Mesothelial cell of epicardium (in vitro differentiated cells): ENCODE measurements around the gene TP73. TPM values are rescaled to one million over a fixed set of nuclear protein-coding genes. Genes with fewer than 3 reads are reported as not detected.

Experiments used
- DNase-seq, 2 experiments: peaks; one replicate each; pipeline ENCODE4 v3.0.0; 2021; ENCODE audit warnings: low spot score in 2 of 2; ENCODE audit not compliant: unreplicated experiment in 2 of 2
- H3K27ac Mint-ChIP-seq: 2 replicates; pipeline ENCODE4 v1.8.0; 2021; ENCODE audit warnings: mixed read lengths
- H3K27me3 Mint-ChIP-seq: 2 replicates; pipeline ENCODE4 v1.8.0; 2021; ENCODE audit warnings: low read depth, mixed read lengths
- H3K36me3 Mint-ChIP-seq: 2 replicates; pipeline ENCODE4 v1.8.0; 2021; ENCODE audit warnings: mixed read lengths
- H3K4me1 Mint-ChIP-seq: 2 replicates; pipeline ENCODE4 v1.8.0; 2021; ENCODE audit warnings: mixed read lengths
- H3K4me3 Mint-ChIP-seq: 2 replicates; pipeline ENCODE4 v1.8.0; 2021; ENCODE audit warnings: mild to moderate bottlenecking, moderate library complexity, mixed read lengths
- H3K9me3 Mint-ChIP-seq: 2 replicates; pipeline ENCODE4 v1.8.0; 2021; ENCODE audit warnings: mixed read lengths
- total RNA-seq: library from RNA; stranded (reverse); gene quantifications from 3 replicates; pipeline ENCODE4 v1.2.1, GENCODE V29; 2021
- TF ChIP-seq, protein P1 (sequence below): fragments of 200-600 bp; sonication (generic); IDR thresholded peaks from one replicate; pipeline ENCODE4 v1.5.0; 2021; ENCODE audit warnings: antibody characterized with exemption; ENCODE audit not compliant: unreplicated experiment

TP73 gene
- total RNA-seq, 1 donor from 2014 or later, result 1.4 TPM

DNA sequence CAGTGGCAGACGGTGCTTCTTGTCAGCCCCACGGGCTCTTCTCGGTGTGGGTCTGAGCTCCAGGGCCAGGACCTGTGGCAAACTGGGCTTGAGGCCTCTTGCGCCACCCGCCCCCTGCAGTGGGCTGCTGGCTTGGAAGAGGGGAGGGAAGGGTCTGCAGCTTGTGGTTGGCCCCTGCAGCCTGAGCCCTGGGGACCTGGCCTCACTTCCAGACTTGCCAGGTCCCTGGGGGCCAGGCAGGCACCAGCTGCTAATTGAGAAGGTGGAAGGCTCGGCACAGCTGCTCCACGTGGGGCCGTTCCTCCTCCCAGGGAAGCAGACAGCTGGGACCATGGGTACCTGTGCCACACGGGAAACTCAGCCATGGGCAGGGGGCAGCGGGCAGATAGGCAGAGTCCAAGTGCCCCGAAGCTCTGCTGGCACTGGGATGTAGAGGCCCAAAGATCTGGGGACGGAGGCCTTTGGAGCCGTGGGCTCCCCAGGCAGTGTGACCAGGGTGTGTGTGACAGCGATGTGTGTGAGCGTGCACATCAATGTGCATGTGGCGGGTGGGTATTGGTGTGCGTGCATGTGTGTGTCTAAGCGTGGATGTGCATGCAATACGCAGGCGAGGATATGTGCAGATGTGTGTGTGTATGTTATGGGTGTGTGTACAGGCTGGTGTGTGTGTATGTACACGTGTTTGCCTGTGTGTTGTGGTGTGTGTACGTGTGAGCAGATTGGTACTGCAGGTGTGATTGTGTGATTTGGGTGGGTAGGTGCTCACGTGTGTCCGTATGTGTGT, 39.3 kb downstream of the TP73 start:
- Mint-ChIP-seq H3K27ac (no peak overlapping the region), H3K4me1 (peaks cover 14% of the 10 kb centered on the region), H3K27me3 (peaks cover 36% of the 10 kb centered on the region), H3K9me3 (no peaks in the 10 kb centered on the region), H3K4me3 (no peak overlapping the region), H3K36me3 (no peaks in the 10 kb centered on the region)
- TF ChIP-seq, protein P1, sequence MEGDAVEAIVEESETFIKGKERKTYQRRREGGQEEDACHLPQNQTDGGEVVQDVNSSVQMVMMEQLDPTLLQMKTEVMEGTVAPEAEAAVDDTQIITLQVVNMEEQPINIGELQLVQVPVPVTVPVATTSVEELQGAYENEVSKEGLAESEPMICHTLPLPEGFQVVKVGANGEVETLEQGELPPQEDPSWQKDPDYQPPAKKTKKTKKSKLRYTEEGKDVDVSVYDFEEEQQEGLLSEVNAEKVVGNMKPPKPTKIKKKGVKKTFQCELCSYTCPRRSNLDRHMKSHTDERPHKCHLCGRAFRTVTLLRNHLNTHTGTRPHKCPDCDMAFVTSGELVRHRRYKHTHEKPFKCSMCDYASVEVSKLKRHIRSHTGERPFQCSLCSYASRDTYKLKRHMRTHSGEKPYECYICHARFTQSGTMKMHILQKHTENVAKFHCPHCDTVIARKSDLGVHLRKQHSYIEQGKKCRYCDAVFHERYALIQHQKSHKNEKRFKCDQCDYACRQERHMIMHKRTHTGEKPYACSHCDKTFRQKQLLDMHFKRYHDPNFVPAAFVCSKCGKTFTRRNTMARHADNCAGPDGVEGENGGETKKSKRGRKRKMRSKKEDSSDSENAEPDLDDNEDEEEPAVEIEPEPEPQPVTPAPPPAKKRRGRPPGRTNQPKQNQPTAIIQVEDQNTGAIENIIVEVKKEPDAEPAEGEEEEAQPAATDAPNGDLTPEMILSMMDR, result no peak
- no peak for DNase-seq

DNA sequence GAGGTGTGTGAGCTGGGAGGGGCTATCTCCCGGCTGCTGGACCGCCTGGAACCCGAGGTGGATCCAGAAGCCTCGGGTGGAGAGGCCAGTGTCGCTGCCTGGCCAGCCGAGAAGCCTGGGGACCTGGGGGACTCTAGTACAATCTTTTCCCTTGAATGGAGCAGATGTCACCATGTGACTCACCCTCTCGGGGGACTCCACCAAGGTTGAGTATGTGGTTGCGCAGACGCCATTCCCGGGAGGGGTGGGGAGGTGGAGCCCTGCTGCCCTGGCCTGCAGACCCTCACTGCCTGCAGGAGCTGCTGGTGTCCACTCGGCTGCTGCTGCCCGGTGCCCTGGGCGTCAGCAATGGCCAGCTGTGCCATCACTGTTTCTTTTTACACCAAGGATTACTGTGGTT, 40.3 kb downstream of the TP73 start:
- TF ChIP-seq, protein P1, result no peak
- H3K4me3 Mint-ChIP-seq, result no peak overlapping the region
- H3K36me3 Mint-ChIP-seq, result no peaks in the 10 kb centered on the region
- H3K4me1 Mint-ChIP-seq, result peaks cover 14% of the 10 kb centered on the region
- no peak for DNase-seq
- H3K27me3 Mint-ChIP-seq, result peaks cover 46% of the 10 kb centered on the region
- no peaks in the 10 kb centered on the region for H3K9me3 Mint-ChIP-seq
- no peak overlapping the region for H3K27ac Mint-ChIP-seq

DNA sequence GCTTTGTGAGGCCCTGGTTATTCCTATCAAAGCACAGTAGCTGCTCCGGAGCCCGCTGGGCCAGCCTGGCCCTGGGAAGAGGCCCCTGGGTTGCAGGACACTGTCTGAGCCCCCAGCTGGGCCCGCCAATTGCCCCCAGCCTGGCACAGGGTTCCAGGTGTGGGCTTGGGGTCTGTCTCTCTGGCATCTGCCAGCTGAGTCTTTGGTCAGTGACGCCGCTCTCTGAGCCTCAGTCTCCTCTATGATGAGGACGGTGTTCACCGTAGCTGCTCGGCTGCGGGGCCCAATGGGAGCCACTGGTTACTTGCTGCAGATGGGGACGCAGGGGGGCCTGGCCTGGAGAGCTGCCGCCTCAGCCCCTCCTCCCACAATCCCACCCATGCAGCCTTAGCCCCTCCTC, 41.0 kb downstream of the TP73 start:
- no peak for DNase-seq
- Mint-ChIP-seq H3K27me3 (peaks cover 45% of the 10 kb centered on the region), H3K27ac (no peak overlapping the region), H3K9me3 (no peaks in the 10 kb centered on the region), H3K4me1 (peaks cover 13% of the 10 kb centered on the region), H3K4me3 (no peak overlapping the region), H3K36me3 (no peaks in the 10 kb centered on the region)
- TF ChIP-seq, protein P1, result no peak

DNA sequence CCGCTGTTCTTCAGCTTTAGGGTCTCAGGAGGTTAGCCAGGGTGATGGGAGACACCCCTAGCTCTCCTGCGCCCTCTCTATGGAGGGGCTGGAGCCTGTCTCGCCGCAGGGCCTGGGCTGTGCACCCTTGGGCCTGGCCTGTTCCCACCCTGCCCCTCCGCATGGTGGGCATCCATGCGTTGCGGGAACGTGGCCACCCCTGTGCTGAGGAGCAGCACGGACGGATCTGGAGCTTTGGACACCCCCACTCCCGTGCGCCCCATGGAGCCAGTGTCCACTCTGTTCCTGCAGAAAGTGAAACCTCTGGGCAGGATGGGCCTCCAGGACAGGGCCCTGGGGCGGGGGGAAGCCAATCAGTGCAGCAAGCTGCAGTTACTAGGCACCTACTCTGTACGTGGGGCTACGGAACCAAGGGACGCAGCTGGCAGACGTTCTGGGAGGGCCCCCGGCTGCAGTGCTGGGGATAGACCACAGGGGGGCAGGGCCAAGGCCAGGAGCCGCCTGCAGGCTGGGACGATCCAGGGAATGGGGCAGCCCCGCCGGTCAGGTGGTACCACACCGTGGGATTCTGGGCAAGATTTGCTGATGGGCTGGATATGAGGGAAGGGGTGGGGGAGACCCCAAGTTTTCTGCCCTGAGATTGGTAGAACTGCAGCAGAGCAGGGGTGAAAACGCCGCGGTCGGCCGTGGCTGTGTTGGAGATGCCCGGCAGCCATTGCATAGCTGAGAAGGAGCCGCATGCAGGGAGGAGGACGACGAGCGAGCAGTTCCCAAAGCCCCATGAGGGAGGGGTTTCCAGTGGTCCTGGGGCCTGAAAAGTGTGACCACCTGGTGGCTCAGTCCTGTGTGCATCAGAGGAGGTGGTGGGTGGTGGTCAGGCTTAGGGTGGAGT, 43.3 kb downstream of the TP73 start:
- H3K9me3 Mint-ChIP-seq, result no peaks in the 10 kb centered on the region
- H3K4me3 Mint-ChIP-seq, result peak overlapping the region; percentile 39
- TF ChIP-seq, protein P1, result peak; percentile 66
- no peak overlapping the region for H3K27ac Mint-ChIP-seq
- peaks cover 57% of the 10 kb centered on the region for H3K27me3 Mint-ChIP-seq
- DNase-seq, result peak; percentile 53 to 77
- no peaks in the 10 kb centered on the region for H3K36me3 Mint-ChIP-seq
- peaks cover 16% of the 10 kb centered on the region for H3K4me1 Mint-ChIP-seq

DNA sequence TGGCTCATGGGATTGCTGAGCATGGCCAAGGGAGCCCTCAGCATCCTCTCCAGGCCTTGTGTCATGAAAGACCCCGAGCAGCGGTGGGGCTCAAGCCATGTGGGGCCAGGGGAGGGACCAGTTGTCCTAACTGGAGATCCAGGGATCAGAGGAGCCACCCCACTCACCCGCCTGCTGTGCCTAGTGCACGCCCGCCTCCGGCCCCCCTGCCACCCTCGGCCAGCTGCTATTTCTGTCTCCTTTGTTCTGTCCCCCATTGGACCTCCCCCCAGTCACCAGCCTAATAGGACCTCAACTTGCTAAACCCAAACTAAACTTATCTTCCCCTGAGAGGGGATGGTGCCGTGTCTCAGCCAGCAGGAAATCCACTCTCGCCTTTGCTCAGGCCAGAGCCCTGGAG, 44.4 kb downstream of the TP73 start:
- no peak for DNase-seq
- Mint-ChIP-seq H3K27me3 (peaks cover 61% of the 10 kb centered on the region), H3K9me3 (no peaks in the 10 kb centered on the region), H3K4me3 (no peak overlapping the region), H3K27ac (no peak overlapping the region), H3K36me3 (no peaks in the 10 kb centered on the region), H3K4me1 (peaks cover 16% of the 10 kb centered on the region)
- TF ChIP-seq, protein P1, result no peak
